Gastrocnemius medialis (tissue), 4 donors: ENCODE measurements around the gene ZNF407. TPM values are rescaled to one million over a fixed set of nuclear protein-coding genes. Genes with fewer than 3 reads are reported as not detected.

ENCODE experiments used
- ATAC-seq, 2 donors: fragments of 150-250 bp; one replicate each; pipeline ENCODE4 v1.9.1; 2016
- DNase-seq, 2 donors: peaks; one replicate each; pipeline ENCODE4 v3.0.0-alpha.2; 2019
- H3K27ac ChIP-seq, 4 donors: fragments of 200-600 bp; sonication (generic); 1 replicate in 1 of 4; 2 replicates in 3 of 4; pipeline ENCODE4 v1.5.1; 2016 to 2018; ENCODE audit warnings: mild to moderate bottlenecking in 2 of 4, moderate library complexity in 1 of 4
- H3K27me3 ChIP-seq, 3 donors: fragments of 200-600 bp; sonication (generic) in 2 of 3; 1 replicate in 1 of 3; 2 replicates in 2 of 3; pipeline versions ENCODE4 v1.5.1 to v1.6.0; 2016 to 2019; ENCODE audit warnings: mild to moderate bottlenecking in 1 of 3, moderate library complexity in 1 of 3
- H3K36me3 ChIP-seq, 2 donors: fragments of 200-600 bp; sonication (generic) in 1 of 2; one replicate each; pipeline ENCODE4 v1.5.1; 2017 to 2018
- H3K4me1 ChIP-seq, 2 donors: fragments of 200-600 bp; sonication (generic) in 1 of 2; one replicate each; pipeline ENCODE4 v1.5.1; 2016 to 2017; ENCODE audit warnings: mild to moderate bottlenecking in 2 of 2
- H3K4me3 ChIP-seq, 4 donors: fragments of 200-600 bp; sonication (generic) in 3 of 4; 1 replicate in 1 of 4; 2 replicates in 3 of 4; pipeline ENCODE4 v1.5.1; 2016 to 2019; ENCODE audit warnings: mild to moderate bottlenecking in 2 of 4
- H3K9me3 ChIP-seq, 3 donors: fragments of 200-600 bp; sonication (generic) in 2 of 3; 1 replicate in 1 of 3; 2 replicates in 2 of 3; pipeline ENCODE4 v1.5.1; 2016 to 2019
- CTCF ChIP-seq, 5 experiments: fragments of 450-650 bp in 3 of 5; fragments of 200-600 bp in 2 of 5; sonication (generic) in 2 of 5; IDR thresholded peaks in 4 of 5; conservative IDR thresholded peaks in 1 of 5; 1 replicate in 4 of 5; 2 replicates in 1 of 5; pipeline ENCODE4 v1.5.1; 2016 to 2019; ENCODE audit warnings: antibody characterized with exemption in 5 of 5, mild to moderate bottlenecking in 3 of 5, moderate library complexity in 3 of 5
- POLR2A ChIP-seq, 2 donors: fragments of 450-650 bp; IDR thresholded peaks; one replicate each; pipeline ENCODE4 v1.6.1; 2017; ENCODE audit warnings: antibody characterized with exemption in 2 of 2, mild to moderate bottlenecking in 2 of 2, moderate library complexity in 2 of 2
- in situ Hi-C, 4 donors: fragments of 200-750 bp; cut with MboI; loops; one replicate each; pipeline versions ENCODE4 v1.15.0 to v1.8.0; 2017; ENCODE audit warnings: low sequenced_read_pairs in 4 of 4
- intact Hi-C: fragments of 100-400 bp; cut with DNase I; formaldehyde crosslinking; loops from one replicate; pipeline ENCODE4 v1.15.1; 2023; ENCODE audit warnings: low total_unique reads
- total RNA-seq, 4 donors: library from RNA; depleted of rRNA; stranded (reverse); fragments of >200 nt; gene quantifications; one replicate each; pipeline versions ENCODE4 v1.1.0 to v1.2.3, GENCODE V29; 2016

Gene ZNF407
- total RNA-seq, 4 donors from 2014 or later, result 5.9 to 11.4 (median 9.2) TPM

DNA sequence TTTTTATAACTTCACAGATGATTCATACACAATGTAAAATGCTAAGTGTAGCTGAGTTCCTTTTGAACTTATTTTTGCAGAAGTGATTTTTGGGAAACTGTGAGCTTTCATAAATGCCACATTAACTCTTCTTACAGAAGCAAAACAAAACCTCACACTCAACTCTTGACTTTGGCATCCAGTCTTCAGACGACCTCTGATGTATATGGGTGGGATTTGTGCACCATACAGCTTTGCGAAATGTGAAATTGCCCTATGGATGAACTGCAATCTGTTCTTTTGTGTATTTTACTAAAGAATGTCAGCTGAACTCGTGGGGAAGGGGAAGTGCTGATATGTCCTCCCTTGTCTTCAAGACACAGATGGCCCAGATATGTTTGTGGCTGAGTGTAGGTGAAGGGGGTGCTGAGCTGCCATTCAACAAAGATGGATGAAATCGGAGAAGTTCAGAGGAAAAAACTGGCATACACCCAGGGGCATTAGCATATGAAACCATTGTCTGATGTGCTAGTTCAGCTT is 393.0 kb downstream of the ZNF407 start:
- H3K27me3 ChIP-seq, result no peaks in the 10 kb centered on the region
- intact Hi-C loops (no loop called here), in situ Hi-C loops (no loop called here)
- no peak overlapping the region for H3K27ac ChIP-seq
- no peaks in the 10 kb centered on the region for H3K36me3 ChIP-seq
- no peaks in the 10 kb centered on the region for H3K9me3 ChIP-seq
- peak in 1 of 2 donors; percentile 27 for ATAC-seq
- no peak for TF ChIP-seq CTCF (IDR thresholded peaks at IDR 0.05 in 4 of 5, conservative IDR thresholded peaks at IDR 0.05 in 1 of 5)
- no peak for TF ChIP-seq POLR2A (IDR thresholded peaks at IDR 0.05)
- no peaks in the 10 kb centered on the region for H3K4me1 ChIP-seq
- no peak for DNase-seq
- H3K4me3 ChIP-seq, result no peak overlapping the region

GRCh38 chr18:74994502-74995418 is 397.1 kb downstream of the ZNF407 start:
- ATAC-seq (peak in 1 of 2 donors; percentile 27), DNase-seq (no peak)
- Histone ChIP-seq H3K4me1 (no peaks in the 10 kb centered on the region), H3K9me3 (no peaks in the 10 kb centered on the region), H3K27me3 (no peaks in the 10 kb centered on the region), H3K4me3 (no peak overlapping the region), H3K36me3 (no peaks in the 10 kb centered on the region), H3K27ac (no peak overlapping the region)
- TF ChIP-seq CTCF (IDR thresholded peaks at IDR 0.05 in 4 of 5, conservative IDR thresholded peaks at IDR 0.05 in 1 of 5), result no peak
- TF ChIP-seq POLR2A (IDR thresholded peaks at IDR 0.05), result peak in 1 of 2 donors; percentile 13
- intact Hi-C loops, result no loop called here
- in situ Hi-C loops, result no loop called here

DNA sequence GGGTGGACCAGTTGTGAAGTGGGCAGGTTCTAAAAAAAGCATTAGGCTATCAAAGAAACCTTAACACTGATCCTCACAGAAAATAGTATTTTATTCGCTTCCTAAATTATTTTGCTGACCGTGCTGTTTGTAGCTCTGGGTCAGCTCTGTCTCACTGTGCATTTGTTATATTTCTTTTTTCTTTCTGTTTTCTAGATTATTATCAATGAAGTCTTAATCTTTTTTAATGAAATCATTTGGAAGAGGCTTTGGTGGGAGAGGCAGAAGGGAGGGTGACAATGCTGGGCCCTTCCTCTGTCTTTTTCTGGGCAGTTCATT is 397.7 kb downstream of the ZNF407 start:
- H3K4me3 ChIP-seq, result no peak overlapping the region
- intact Hi-C loops (no loop called here), in situ Hi-C loops (no loop called here)

GRCh38 chr18:74996055-74996454 is 398.4 kb downstream of the ZNF407 start:
- Histone ChIP-seq H3K4me1 (no peaks in the 10 kb centered on the region), H3K4me3 (no peak overlapping the region), H3K9me3 (no peaks in the 10 kb centered on the region), H3K27me3 (no peaks in the 10 kb centered on the region), H3K36me3 (no peaks in the 10 kb centered on the region), H3K27ac (no peak overlapping the region)
- DNase-seq, result no peak
- intact Hi-C loops, result no loop called here
- TF ChIP-seq CTCF (IDR thresholded peaks at IDR 0.05 in 4 of 5, conservative IDR thresholded peaks at IDR 0.05 in 1 of 5) (no peak), POLR2A (IDR thresholded peaks at IDR 0.05) (no peak)
- in situ Hi-C loops, result no loop called here
- no peak for ATAC-seq

More for the DNA sequence above, 397.7 kb downstream of the ZNF407 start:
- no peaks in the 10 kb centered on the region for H3K27me3 ChIP-seq
- H3K27ac ChIP-seq, result no peak overlapping the region
- no peaks in the 10 kb centered on the region for H3K4me1 ChIP-seq
- DNase-seq, result no peak
- H3K9me3 ChIP-seq, result no peaks in the 10 kb centered on the region
- TF ChIP-seq POLR2A (IDR thresholded peaks at IDR 0.05) (no peak), CTCF (IDR thresholded peaks at IDR 0.05 in 4 of 5, conservative IDR thresholded peaks at IDR 0.05 in 1 of 5) (no peak)
- no peaks in the 10 kb centered on the region for H3K36me3 ChIP-seq
- no peak for ATAC-seq
